Endodermal cell (in vitro differentiated cells): Measurements from ENCODE around the gene CAVIN4. TPM values are rescaled to one million over a fixed set of nuclear protein-coding genes. Genes with fewer than 3 reads are reported as not detected.

ENCODE experiments used
- DNase-seq: peaks from one replicate; pipeline ENCODE4 v3.0.0-alpha.2; 2017
- H3K27ac ChIP-seq: 2 replicates; pipeline ENCODE4 v1.5.1; 2013; ENCODE audit warnings: mild to moderate bottlenecking, low read depth, low read length, moderate library complexity
- H3K27me3 ChIP-seq: 2 replicates; pipeline ENCODE4 v1.6.1; 2013; ENCODE audit warnings: mild to moderate bottlenecking, low read length, moderate library complexity; ENCODE audit not compliant: insufficient read depth, control insufficient read depth, poor library complexity, severe bottlenecking
- H3K36me3 ChIP-seq: 2 replicates; pipeline ENCODE4 v1.7.0; 2013; ENCODE audit warnings: mild to moderate bottlenecking, low read length, moderate library complexity; ENCODE audit not compliant: control insufficient read depth, insufficient read depth
- H3K4me1 ChIP-seq: one replicate; pipeline ENCODE4 v1.7.0; 2013; ENCODE audit warnings: low read length; ENCODE audit not compliant: control insufficient read depth, insufficient read depth
- H3K4me3 ChIP-seq: 2 replicates; pipeline ENCODE4 v1.5.1; 2013; ENCODE audit warnings: mild to moderate bottlenecking, low read length, moderate library complexity
- H3K9ac ChIP-seq: 2 replicates; pipeline ENCODE4 v1.6.1; 2013; ENCODE audit warnings: mild to moderate bottlenecking, low read length, moderate library complexity; ENCODE audit not compliant: poor library complexity, severe bottlenecking; ENCODE audit errors: extremely low read depth
- H3K9me3 ChIP-seq: 2 replicates; pipeline ENCODE4 v1.6.1; 2013; ENCODE audit warnings: mild to moderate bottlenecking, low read length, moderate library complexity; ENCODE audit not compliant: control insufficient read depth
- H3K27ac Mint-ChIP-seq: 2 replicates; pipeline ENCODE4 v1.8.0; 2020; ENCODE audit warnings: mixed read lengths
- H3K27me3 Mint-ChIP-seq: 2 replicates; pipeline ENCODE4 v1.8.0; 2021; ENCODE audit warnings: mild to moderate bottlenecking, mixed read lengths; ENCODE audit not compliant: insufficient read depth
- H3K36me3 Mint-ChIP-seq: 2 replicates; pipeline ENCODE4 v1.8.0; 2020; ENCODE audit warnings: low read depth, mixed read lengths
- H3K4me1 Mint-ChIP-seq: 2 replicates; pipeline ENCODE4 v1.8.0; 2020; ENCODE audit warnings: mixed read lengths
- H3K4me3 Mint-ChIP-seq: 2 replicates; pipeline ENCODE4 v1.8.0; 2020; ENCODE audit warnings: mild to moderate bottlenecking, moderate library complexity, mixed read lengths
- H3K9me3 Mint-ChIP-seq: 2 replicates; pipeline ENCODE4 v1.8.0; 2020; ENCODE audit warnings: mild to moderate bottlenecking, mixed read lengths
- WGBS, 2 experiments: methylation state at CpG; one replicate each; pipeline versions ENCODE4 v1.1.5 to v1.1.7; 2013; ENCODE audit warnings: missing lambda C conversion rate in 2 of 2, mixed read lengths in 1 of 2; ENCODE audit not compliant: insufficient coverage in 1 of 2, insufficient read length in 1 of 2; 5-methylcytosine and 5-hydroxymethylcytosine counted together
- total RNA-seq, 2 donors: library from RNA; stranded (reverse); fragmentation: NEBNext Ultra II Directional in 1 of 2; extraction: Animal tissue kit (Norgen Biotek cat#: 25700) in 1 of 2; gene quantifications; 2 replicates in 1 of 2; 3 replicates in 1 of 2; pipeline ENCODE4 v1.2.1, GENCODE V29; 2021
- TF ChIP-seq, protein P1 (sequence below): fragments of 200-600 bp; sonication (generic); conservative IDR thresholded peaks from 2 replicates; pipeline ENCODE4 v1.5.0; 2021; ENCODE audit warnings: antibody characterized with exemption, mild to moderate bottlenecking

The CAVIN4 gene
- total RNA-seq, 2 donors from 2014 or later = 9.0 to 10.1 TPM

DNA sequence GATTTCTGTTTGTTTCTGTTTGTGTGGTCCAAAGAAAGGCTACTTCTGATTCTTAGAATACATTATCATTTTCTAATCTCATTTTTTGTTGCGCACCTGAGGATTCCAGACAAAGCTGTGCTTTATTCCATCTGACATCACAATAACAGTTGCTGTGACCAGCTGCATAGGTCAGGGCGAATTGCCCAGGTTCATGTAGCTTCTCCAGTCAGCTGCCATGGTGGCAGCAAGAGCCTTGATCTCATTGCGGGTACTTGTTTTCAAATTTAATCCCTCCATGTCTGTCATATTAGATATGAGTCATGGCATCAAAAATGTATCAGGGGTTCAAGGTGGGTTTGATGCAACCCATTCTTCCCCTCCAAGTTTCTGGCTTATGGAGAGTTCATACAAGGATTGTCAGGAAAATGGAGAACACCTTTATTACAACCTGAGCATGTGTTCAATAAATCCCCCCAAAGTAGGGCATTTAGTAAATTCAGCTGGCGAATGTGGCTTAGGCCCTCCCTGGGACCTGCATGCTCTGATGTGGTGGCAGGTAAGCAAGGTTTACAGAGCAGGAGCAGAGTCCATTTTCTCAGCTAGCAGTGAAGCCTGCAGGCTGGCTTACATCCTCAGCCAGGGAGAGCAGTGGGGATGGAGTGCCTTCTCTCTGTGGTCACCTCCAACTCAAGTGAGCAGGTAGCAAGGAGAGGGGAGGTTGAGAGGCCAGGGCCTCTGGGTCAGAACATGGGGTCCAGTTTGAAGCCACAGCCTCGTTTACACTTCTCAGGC lies 13.9 kb downstream of the CAVIN4 start:
- WGBS, 2 experiments = 95 to 96% methylated on average over 4 to 5 of the region's 5 CpGs
- DNase-seq = no peak
- Mint-ChIP-seq H3K4me3 (no peak overlapping the region), H3K36me3 (peaks cover 13% of the 10 kb centered on the region), H3K9me3 (no peaks in the 10 kb centered on the region), H3K27ac (no peak overlapping the region), H3K4me1 (peaks cover 7% of the 10 kb centered on the region), H3K27me3 (peaks cover 3% of the 10 kb centered on the region)
- H3K27ac ChIP-seq = no peak overlapping the region
- no peak overlapping the region for H3K4me3 ChIP-seq
- H3K9me3 ChIP-seq = no peaks in the 10 kb centered on the region
- H3K27me3 ChIP-seq = no peaks in the 10 kb centered on the region
- no peak overlapping the region for H3K9ac ChIP-seq
- peaks cover 20% of the 10 kb centered on the region for H3K36me3 ChIP-seq
- peaks cover 8% of the 10 kb centered on the region for H3K4me1 ChIP-seq
- TF ChIP-seq, protein P1, sequence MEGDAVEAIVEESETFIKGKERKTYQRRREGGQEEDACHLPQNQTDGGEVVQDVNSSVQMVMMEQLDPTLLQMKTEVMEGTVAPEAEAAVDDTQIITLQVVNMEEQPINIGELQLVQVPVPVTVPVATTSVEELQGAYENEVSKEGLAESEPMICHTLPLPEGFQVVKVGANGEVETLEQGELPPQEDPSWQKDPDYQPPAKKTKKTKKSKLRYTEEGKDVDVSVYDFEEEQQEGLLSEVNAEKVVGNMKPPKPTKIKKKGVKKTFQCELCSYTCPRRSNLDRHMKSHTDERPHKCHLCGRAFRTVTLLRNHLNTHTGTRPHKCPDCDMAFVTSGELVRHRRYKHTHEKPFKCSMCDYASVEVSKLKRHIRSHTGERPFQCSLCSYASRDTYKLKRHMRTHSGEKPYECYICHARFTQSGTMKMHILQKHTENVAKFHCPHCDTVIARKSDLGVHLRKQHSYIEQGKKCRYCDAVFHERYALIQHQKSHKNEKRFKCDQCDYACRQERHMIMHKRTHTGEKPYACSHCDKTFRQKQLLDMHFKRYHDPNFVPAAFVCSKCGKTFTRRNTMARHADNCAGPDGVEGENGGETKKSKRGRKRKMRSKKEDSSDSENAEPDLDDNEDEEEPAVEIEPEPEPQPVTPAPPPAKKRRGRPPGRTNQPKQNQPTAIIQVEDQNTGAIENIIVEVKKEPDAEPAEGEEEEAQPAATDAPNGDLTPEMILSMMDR = no peak

DNA sequence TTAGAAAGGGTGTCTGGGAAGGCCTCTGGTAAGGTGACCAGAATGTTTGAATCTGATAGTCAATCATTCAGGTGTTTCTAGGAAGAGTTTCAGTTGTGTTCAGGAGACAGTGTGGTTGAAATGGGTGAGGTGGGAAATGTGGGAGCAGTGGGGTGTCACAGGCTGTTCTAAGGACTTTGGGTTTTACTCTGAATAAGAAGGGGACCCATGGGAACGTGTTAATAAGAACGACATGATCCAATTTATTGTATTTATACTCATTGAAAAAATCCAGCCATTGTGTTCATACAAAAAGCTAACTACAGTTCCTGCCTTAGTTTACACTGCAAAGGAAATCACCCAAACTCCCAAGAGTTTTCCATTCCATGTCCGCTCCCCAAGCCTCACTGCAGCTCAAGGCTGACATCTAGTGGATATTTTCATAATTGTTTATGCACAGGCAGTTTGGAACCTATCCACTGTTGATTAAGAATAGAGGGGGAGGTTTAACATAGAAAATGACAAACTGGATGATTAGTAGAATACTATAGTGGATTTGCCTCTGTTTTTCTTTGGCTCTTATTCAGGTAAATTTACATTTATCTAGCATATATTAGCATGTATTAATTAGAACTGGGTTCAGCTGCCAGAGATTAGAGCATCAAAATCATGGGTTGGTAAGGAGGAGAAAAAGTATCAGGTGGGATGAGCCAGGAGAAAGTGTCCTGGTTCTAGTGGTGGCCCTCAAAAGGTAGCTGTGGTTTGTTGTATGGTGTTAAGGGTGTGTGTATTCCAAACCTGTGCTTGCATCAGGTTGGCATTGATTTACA lies 17.7 kb downstream of the CAVIN4 start:
- Mint-ChIP-seq H3K9me3 (no peaks in the 10 kb centered on the region), H3K36me3 (no peaks in the 10 kb centered on the region), H3K27ac (peak overlapping the region; percentile 80), H3K27me3 (peaks cover 3% of the 10 kb centered on the region), H3K4me3 (no peak overlapping the region), H3K4me1 (peaks cover 12% of the 10 kb centered on the region)
- no peaks in the 10 kb centered on the region for H3K9me3 ChIP-seq
- WGBS, 2 experiments = 4% methylated on average over 3 of the region's 3 CpGs; no CpG with 5 or more reads in 1 of the 2 experiments
- H3K4me1 ChIP-seq = no peaks in the 10 kb centered on the region
- H3K4me3 ChIP-seq = no peak overlapping the region
- peak; percentile 78 for DNase-seq
- TF ChIP-seq, protein P1 = peak; percentile 93
- H3K9ac ChIP-seq = no peak overlapping the region
- no peaks in the 10 kb centered on the region for H3K36me3 ChIP-seq
- no peak overlapping the region for H3K27ac ChIP-seq
- H3K27me3 ChIP-seq = no peaks in the 10 kb centered on the region

GRCh38 chr9:100597236-100597635 lies 19.4 kb downstream of the CAVIN4 start:
- Mint-ChIP-seq H3K4me3 (no peak overlapping the region), H3K36me3 (no peaks in the 10 kb centered on the region), H3K4me1 (peaks cover 24% of the 10 kb centered on the region), H3K27me3 (peaks cover 3% of the 10 kb centered on the region), H3K9me3 (no peaks in the 10 kb centered on the region), H3K27ac (no peak overlapping the region)
- 88 to 93% methylated on average over 3 to 6 of the region's 6 CpGs for WGBS, 2 experiments
- H3K9me3 ChIP-seq = no peaks in the 10 kb centered on the region
- H3K36me3 ChIP-seq = no peaks in the 10 kb centered on the region
- no peaks in the 10 kb centered on the region for H3K27me3 ChIP-seq
- no peak overlapping the region for H3K27ac ChIP-seq
- H3K4me1 ChIP-seq = no peaks in the 10 kb centered on the region
- DNase-seq = no peak
- TF ChIP-seq, protein P1 = no peak
- H3K4me3 ChIP-seq = no peak overlapping the region
- no peak overlapping the region for H3K9ac ChIP-seq
